H1 (cell line): ENCODE measurements around the gene HORMAD2.

ENCODE experiments used
- CTCF ChIP-seq, 3 experiments: IDR thresholded peaks; 1 replicate in 2 of 3; 2 replicates in 1 of 3; pipeline versions ENCODE4 v1.5.1 to v1.6.1; 2011; ENCODE audit warnings: low read length in 3 of 3, mild to moderate bottlenecking in 3 of 3, inconsistent platforms in 2 of 3, low read depth in 1 of 3, moderate library complexity in 1 of 3; ENCODE audit not compliant: insufficient read depth in 1 of 3; ENCODE audit errors: control extremely low read depth in 1 of 3
- EZH2 ChIP-seq: fragments of 200-600 bp; sonication (generic); IDR thresholded peaks from 2 replicates; pipeline ENCODE4 v1.7.1; 2012; ENCODE audit warnings: low read depth, mild to moderate bottlenecking, moderate library complexity, low read length, inconsistent platforms; ENCODE audit not compliant: severe bottlenecking
- GABPA ChIP-seq: IDR thresholded peaks from 2 replicates; pipeline ENCODE4 v1.6.1; 2011; ENCODE audit warnings: mild to moderate bottlenecking, low read length, moderate library complexity, borderline replicate concordance; ENCODE audit not compliant: insufficient read depth
- HDAC2 ChIP-seq, 2 experiments: fragments of 300-600 bp in 1 of 2; sonication (generic) in 1 of 2; IDR thresholded peaks; 2 replicates each; pipeline ENCODE4 v1.6.1; 2011 to 2012; ENCODE audit warnings: low read depth in 2 of 2, low read length in 2 of 2, mild to moderate bottlenecking in 2 of 2, moderate library complexity in 2 of 2, borderline replicate concordance in 1 of 2, inconsistent platforms in 1 of 2
- KDM1A ChIP-seq: fragments of 200-600, 300-600 bp; sonication (generic); IDR thresholded peaks from 2 replicates; pipeline ENCODE4 v1.7.1; 2016; ENCODE audit warnings: mild to moderate bottlenecking, low read length, borderline replicate concordance
- POLR2A ChIP-seq, 2 experiments: IDR thresholded peaks; 1 replicate in 1 of 2; 2 replicates in 1 of 2; pipeline ENCODE4 v1.6.1; 2011; ENCODE audit warnings: low read depth in 2 of 2, low read length in 2 of 2, mild to moderate bottlenecking in 2 of 2; ENCODE audit errors: control extremely low read depth in 1 of 2
- SIN3A ChIP-seq, 2 experiments: IDR thresholded peaks in 1 of 2; conservative IDR thresholded peaks in 1 of 2; 2 replicates each; pipeline ENCODE4 v1.6.1; 2011 to 2012; ENCODE audit warnings: low read length in 2 of 2, improper control_type of control experiment in 1 of 2, low read depth in 1 of 2, mild to moderate bottlenecking in 1 of 2
- TEAD4 ChIP-seq: IDR thresholded peaks from 2 replicates; pipeline ENCODE4 v1.6.1; 2012; ENCODE audit warnings: low read depth, low read length, inconsistent platforms, mixed read lengths
- USF2 ChIP-seq: IDR thresholded peaks from 2 replicates; pipeline ENCODE4 v1.6.1; 2011; ENCODE audit warnings: low read length, improper control_type of control experiment
- ZNF274 ChIP-seq: IDR thresholded peaks from 2 replicates; pipeline ENCODE4 v1.7.0; 2012; ENCODE audit warnings: low read length, borderline replicate concordance; ENCODE audit errors: extremely low read depth

GRCh38 chr22:30105483-30105882 is 25.2 kb downstream of the HORMAD2 start:
- no peak for TF ChIP-seq GABPA
- TF ChIP-seq CTCF (IDR thresholded peaks at IDR 0.05; ENCODE audit: control extremely low read depth in 1 of 3, insufficient read depth in 1 of 3, low read depth in 1 of 3, low read length in 3 of 3) = no peak
- no peak for TF ChIP-seq POLR2A (IDR thresholded peaks at IDR 0.05; ENCODE audit: control extremely low read depth in 1 of 2, low read depth in 2 of 2, low read length in 2 of 2)
- no peak for TF ChIP-seq SIN3A (conservative IDR thresholded peaks at IDR 0.05 in 1 of 2, IDR thresholded peaks at IDR 0.05 in 1 of 2; ENCODE audit: low read depth in 1 of 2, low read length in 2 of 2)
- no peak for TF ChIP-seq ZNF274
- no peak for TF ChIP-seq USF2
- TF ChIP-seq KDM1A = no peak
- TF ChIP-seq HDAC2 (IDR thresholded peaks at IDR 0.05; ENCODE audit: borderline replicate concordance in 1 of 2, low read depth in 2 of 2, low read length in 2 of 2) = no peak
- TF ChIP-seq EZH2 = no peak
- TF ChIP-seq TEAD4 = no peak
